Measurements from ENCODE around the gene VAPB.

Gene VAPB

DNA sequence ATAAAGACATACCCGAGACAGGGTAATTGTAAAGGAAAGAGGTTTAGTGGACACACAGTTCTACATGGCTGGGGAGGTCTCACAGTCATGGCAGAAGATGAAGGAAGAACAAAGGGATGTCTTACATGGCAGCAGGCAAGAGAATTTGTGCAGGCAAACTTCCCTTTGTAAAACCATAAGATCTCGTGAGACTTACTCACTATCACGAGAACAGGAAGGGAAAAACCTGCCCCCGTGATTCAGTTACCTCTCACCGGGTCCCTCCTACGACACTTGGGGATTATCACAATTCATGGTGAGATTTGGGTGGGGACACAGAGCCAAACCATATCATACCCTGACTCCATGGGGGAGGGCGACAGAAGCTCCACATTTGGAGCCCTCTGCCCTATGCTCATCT is 7.4 kb upstream of the VAPB start:
- DNase-seq, result no peak

DNA sequence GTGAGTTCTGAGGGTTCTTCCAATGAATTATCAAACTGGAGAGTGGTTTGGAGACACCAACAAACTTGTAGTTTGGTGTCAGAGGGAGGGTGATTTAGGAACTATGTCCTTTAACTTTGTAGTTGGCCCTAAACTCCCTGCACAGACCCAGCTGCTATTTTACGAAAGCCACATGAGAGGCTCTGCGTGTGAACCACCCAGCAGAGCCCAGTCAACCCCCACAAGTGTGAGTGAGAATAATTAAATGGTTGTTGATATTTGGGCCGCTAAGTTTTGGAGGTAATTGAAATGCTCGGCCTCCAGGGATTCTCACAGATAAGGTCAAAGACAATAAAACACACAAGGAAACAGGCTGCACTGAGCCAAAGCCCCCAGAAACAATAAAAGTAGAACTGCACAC is 6.9 kb upstream of the VAPB start:
- DNase-seq, result no peak

DNA sequence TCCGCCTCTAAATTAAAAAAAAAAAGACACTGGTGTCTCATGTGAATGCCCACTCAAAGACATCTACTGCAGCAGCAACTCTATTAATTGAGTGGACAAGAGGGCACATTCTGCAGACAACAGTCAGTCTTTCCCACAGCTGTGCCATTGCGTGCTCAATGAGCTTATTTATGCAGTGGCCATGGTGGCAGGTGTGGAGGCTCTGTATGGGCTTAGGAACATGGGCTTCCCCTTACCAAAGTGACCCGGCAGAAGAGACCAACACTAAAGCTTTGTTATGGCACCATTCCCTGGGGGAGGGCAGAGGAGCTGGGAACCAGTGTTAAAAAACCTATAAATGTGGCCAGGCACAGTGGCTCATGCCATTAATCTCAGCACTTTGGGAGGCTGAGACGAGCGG is 4.2 kb upstream of the VAPB start:
- no peak for DNase-seq

DNA sequence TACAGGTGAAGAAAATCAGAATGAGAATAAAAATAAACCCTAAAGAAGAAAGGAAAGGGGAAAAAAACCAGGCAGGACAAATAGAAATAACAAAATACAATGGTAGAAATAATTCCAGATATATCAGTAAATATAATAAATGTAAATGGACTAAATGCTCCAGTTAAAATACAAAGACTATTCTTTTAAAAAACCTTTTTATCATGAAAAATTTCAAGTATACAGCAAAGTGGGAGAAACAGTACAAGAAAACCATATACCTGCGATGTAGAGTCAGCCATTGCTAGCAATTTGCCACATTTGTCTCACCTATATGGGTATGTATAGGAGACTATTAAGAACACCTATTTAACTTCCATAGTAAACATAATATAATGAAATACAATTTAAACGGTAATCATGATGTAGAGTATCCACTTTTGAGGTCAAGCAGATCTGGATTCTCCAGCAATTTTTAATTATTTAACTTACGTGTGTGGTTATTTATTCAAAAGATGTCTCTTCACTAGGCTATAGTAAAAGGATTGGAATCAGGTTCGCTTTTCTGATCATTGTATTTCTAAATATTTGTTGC is 914 bp upstream of the VAPB start:
- no peak for DNase-seq

DNA sequence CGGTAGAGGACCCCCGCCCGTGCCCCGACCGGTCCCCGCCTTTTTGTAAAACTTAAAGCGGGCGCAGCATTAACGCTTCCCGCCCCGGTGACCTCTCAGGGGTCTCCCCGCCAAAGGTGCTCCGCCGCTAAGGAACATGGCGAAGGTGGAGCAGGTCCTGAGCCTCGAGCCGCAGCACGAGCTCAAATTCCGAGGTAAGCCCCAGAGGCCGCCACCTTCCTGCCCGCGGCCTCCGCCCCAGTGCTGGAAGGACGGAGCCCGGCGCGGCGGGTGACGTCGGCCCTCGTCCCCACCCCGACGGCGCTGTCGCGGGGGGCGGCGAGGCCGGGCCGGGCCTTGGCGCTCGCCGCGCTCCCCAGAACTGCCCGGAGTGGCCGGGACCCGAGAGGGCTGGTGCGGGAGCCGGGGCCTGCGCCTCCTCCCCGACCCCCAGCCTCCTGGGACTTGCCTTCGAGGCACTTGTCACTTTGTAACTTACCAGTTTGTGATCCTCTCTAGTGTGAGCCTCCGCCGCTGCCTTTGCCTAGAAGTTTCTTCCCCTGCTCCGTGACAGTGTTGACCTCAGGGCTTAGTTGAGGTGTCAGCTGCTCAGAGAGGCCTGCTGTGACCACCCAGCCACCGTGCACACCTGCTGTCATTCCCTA is 417 bp downstream of the VAPB start:
- DNase-seq, result peak; percentile 58

DNA sequence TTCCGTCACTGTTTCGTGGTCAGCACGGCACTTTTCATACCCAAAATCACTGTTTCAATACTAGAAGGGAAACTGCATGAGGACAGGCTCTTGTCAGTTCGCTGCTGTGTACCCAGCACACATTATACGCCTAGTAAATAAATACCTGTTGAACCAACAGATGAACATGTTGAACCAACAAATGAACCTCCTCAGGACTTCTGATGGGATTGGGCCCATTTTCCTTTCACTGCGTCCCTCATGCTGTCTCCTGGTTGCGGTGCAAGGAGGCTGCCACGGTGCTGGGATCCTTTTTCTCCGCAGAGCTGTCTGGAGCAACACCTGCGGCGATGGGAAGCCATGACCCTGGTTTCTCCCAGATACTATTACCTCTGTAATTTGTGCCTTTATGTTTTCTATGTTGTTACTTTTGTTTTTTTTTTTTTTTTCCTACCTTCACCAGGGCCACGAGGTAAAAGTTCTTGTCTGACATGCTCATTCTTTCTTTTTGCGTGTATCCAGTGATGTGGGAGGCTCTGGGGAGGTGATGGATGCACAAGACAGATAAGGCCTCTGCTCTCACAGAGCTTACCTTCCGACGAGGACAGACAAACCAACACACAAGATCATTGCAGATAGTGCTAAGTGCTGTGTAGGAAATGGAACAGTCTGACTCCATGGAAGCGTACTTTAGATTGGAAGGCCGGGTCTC is 1.1 kb downstream of the VAPB start:
- DNase-seq, result no peak

DNA sequence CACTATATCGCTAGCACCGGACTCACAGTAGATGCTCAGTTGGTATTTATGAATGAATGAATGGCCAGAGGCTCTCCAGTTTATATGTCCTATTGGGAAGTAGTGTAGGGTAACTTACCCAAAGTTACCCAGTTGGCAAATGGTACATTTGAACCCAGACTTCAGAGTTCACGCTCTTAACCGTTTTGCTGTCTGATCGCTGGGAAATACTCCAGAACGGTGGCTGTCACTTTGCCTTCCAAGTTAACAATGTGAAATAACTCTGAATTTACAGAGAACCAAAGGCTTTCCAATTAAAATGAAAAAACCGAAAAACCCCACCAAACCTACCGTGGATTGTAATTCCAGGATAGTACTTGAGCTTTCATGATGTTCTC is 1.6 kb downstream of the VAPB start:
- DNase-seq, result no peak

DNA sequence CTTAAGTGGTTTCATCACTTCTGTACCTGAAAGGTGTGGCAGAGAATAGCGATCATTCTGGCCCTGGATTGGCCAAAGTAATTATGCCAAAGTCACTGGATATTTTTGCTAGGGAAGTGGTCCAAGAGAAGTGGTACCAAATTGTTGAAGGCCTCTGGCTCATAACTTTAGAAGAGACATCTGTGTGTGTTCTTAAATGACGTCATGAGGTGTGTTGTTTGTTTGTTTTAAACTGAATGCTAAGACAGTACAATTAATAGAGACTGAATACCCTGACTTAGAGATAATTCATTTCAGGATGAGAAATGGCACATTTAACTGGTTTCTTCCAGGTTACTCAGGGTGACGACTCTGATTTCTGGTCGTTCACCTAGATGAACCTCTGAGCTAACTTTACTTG is 3.3 kb downstream of the VAPB start:
- no peak for DNase-seq

DNA sequence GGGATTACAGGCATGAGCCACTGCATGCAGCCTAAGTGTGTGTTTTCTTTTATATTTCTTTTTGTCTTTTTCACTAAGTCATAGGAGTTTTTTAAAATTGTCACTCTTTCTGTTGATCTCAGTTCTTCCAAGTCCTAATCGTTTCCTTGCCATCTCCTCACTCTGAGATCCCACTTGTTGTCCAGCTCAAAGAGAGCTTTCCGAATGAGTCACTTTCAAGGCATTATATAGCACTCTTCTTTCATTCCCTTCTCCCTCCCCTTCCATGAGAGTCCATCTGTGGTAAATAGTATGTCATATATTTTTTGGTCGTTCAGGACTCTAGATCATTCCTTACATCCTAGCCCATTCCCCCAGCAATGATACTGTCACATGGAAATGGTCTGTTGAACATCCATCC is 4.3 kb downstream of the VAPB start:
- DNase-seq, result no peak

DNA sequence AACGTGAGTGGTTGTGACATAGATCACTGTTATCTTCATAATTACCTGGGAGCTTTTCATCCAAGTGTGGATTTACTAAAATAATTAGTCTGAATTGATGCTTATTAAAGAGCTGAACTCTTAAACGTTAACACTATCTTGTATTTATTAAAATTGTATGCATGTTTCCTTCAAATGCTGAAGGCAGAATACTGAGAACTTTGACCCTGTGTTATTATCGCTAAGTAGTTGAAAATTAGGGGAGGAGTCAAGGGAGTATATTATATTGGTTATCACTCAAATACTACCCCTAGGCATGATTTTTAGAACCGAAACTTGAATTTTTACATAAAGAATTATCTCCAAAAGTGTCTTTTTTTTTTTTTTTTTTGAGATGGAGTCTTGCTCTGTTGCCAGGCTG is 5.8 kb downstream of the VAPB start:
- no peak for DNase-seq

DNA sequence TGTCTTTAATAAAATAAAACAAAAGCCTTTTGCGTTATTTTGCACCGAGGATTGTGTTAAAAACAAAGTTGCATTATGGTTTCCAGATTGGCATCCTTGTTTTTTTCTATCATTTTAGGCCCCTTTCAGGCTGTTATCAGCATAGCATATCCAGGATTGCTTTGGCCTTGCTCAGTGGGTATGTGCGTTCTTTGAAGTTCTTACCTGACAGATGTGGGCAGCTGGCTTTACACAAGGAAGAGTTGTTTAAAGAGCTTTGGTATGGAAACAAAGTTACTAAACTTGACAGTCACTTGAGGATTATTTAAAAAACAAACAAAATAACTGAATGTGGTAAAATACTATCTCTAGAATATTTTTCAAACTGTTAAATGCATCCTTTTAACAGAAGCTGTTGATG is 6.6 kb downstream of the VAPB start:
- DNase-seq, result no peak

DNA sequence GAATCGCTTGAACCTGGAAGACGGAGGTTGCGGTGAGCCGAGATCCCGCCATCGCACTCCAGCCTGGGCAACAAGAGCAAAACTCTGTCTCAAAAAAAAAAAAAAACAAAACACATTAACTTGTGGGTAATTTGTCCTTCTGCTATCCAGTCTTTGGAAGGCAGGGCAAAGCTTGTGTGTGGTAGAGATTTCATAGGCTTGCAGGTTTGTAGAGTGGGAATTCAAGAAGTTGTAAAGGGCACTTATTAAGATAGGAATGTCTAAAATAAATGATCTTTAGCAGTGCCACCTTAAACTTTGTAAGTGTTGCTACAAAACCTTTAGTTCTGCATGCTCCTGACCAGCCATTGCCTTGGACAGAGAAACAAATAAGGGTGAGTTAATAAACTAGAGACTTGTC is 8.4 kb downstream of the VAPB start:
- DNase-seq, result no peak

DNA sequence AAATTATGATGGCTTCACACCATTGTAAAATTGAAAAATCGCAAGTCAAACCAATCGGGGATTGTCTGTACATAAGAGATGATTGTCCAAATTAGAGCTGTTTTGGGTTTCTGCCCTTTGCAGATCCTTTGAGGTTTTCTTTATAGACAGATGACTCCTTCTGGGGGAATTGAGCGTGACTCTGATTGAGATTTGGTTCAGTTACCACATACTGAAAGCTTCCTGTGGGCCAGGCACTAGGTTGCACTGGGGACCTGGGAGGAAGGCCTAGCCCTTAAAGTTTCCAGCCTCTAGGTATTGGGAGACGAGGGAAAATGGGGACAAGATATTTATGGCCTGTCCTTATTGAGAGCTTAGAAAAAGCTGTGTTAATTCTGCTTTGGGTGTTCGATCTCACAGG is 9.2 kb downstream of the VAPB start:
- no peak for DNase-seq

DNA sequence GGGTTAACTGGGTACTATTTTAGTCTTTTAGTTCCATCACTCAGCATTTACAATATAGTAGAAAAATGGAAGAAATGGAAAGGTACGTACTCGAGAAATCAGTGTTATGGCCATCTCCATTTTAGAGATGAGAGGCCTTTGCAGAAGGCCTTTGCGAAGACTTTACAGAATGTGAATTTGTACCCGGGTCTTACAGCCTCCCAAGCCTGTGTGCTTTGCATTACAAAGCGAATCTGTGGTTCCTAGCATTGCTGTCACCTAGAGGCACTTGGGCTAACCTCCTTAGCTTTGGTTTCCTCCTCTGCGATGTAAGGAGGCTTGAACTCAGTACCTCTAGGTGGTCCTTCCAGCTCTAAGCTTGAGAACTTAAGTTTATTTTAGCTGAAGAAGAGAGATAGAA is 10.9 kb downstream of the VAPB start:
- DNase-seq, result no peak

DNA sequence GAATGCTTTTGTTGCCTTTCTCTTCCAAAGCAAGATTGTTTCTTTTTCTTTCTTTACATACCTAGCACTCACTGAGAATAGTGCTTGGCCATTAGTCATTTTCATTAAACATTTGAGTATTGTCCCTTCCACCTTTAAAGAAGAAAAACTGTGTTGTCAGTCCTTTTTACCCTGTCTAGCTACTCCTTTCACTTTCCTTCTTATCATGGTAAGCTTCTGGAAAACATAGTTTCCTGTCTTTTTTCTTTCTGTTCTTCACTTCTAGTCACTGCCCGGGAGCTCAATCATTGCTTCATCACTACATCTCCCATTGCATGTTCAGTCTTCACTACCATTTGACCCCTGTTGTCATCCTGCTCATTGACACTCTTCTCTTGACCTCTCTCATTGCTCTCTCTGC is 12.1 kb downstream of the VAPB start:
- DNase-seq, result no peak

DNA sequence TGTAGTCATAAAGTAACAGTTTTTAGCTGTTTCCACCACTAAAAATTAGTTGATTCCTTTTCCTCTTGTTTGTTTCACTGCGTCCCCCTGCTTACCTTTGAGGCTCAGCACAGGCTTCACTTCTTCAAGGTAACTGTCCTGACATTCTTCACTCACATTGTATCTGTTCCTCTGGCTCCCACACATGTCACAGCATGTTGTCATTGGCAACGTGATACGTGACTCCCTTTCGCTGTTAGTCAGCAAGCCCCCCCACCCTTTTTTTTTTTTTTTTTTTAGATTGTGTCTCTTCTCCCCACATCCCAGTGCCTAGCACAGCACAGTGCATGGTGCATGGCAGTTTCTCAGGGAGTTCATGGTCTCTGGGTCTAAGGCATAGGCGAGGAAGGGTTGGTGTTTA is 13.3 kb downstream of the VAPB start:
- DNase-seq, result no peak

DNA sequence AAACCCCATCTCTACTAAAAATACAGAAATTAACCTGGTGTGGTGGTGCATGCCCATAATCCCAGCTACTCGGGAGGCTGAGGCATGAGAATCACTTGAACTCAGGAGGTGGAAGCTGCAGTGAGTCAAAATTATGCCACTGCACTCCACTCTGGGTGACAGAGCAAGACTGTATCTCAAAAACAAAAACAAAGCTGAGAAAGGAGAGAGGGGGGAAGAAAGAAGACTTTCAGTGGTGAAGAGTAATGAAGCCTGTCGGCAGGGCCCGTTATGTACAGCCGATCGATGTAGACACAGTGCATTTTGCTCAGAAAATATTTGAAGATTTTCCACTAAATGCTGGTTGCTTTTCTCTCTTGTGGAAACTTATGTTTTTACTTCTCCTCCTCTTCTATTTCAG is 13.8 kb downstream of the VAPB start:
- DNase-seq, result no peak

DNA sequence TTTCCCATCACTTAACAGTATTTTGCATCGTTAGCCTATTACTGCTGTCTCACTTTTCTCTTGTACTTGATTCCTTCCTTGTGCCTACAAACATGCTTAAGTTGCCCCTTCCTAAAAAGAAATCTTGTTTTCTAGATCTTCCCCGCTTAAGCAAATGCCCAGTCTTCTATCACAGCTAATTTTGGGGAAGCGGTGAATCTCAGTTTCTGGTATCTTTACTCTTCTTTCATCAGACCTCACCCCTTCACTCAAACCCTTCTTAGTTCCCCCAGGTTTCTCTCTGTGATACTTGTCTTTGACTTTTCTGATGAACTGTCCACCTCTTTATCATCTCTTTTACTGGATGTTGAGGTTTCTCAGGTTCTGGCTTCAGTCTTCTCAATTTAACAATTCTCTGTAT is 14.2 kb downstream of the VAPB start:
- no peak for DNase-seq

DNA sequence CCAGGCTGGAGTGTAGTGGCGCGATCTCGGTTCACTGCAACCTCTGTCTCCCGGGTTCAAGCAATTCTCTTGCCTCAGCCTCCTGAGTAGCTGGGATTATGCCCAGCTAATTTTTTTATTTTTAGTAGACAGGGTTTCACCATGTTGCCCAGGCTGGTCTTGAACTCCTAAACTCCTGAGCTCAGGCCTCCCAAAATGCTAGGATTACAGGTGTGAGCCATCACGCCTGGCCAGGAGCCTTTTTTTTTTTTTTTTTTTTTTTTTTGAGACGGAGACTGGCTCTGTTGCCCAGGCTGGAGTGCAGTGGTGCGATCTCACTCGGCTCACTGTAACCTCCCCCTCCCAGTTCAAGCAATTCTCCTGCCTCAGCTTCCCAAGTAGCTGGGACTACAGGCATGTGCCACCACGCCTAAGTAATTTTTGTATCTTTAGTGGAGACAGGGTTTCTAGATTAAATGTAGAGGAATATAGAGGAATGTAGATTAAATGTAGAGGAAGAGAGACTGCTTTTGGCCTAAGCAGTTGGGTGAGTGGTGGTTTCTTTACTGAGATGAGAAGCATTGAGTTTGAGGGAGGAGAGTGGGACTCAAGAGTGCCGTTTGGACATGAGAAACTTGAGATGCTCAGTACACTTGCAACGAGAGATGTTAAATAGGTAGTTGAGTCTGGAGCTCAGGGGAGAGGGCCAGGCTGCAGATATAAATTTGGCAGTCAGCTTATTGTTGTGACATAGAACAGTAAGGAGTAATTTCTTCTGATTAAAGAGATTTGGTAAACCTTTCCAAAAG is 16.7 kb downstream of the VAPB start:
- no peak for DNase-seq

DNA sequence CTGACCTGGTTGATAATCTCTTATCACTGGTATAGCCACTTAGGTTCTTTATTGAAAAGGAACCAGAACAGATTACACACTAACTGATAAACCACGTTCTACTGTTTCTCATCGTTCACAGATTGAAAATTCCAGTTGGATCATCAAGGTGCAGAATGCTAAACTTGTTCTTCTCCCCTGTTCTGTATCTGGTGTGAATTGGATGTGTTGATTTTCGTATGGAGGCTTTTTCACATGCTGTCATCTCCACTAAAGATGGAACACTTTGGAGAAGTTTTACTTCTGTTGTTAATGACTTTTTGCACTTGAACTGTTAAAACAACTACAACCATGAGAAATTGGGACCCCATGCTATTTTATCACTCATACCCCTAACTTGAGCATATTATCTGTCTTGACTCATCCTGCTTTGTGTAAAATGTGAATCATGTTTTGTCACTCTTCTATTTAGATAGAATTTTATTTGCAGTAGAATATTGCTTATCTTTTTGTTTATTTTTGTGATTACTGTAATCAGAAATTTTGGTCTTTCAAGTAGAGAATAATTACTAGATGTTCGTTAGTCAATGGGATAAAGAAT is 17.5 kb downstream of the VAPB start:
- DNase-seq, result no peak

DNA sequence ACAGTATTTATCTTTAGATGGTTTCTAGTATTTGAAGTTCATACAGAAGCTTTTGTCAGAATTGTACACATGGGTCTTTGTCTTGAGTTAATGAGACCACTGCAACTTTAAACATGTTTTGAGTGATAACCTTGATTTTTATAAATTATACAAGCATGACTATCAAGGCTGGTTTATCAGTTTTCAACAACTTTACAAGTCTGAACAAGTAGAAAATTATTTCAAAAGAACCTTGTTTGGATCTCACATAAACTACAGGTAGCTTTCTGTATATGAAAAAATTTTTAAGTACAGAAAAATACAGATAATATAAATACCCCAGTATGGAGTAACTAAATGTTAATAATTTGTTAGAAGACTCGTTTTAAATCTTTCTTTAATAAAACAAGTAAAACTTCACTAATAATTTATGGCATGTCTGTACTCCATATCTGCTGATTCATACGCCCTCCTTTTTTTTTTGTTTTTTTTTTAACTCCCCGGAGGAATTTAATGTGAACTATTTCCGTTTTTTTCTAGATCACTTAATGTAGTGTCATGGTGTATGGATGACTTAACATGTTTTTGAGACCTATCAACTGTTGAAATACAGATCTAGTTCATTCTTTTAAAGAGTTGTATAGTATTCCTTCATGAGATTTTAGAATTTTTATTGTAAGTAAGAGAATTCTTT is 18.3 kb downstream of the VAPB start:
- no peak for DNase-seq

DNA sequence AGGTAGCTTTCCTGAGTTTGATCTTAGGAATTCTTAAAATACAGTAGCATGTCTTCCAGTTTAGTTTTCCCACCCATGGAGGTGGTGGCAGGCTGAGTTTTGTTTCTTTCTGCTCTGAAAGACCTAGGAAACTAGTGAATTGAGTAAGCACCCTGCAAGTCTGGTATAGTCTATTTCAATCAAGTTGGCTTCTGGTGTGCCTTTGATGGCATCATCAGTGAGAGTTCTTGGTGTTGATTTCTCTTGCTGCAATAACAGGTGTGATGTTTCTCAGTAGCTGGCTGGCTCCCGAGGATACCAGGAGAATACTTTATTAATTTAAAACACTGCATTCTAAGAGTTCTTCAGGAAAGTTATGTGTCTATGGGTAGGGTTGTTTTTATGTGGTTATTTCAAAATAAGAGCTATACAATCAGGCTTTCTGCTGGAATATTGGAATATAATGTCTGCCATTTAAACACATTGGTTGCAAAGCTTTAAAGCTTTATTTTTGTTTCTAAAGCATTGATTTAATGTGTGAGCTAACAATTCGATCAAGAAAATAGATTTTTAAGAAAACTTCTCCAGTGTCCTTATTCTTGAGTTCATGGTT is 19.0 kb downstream of the VAPB start:
- DNase-seq, result peak; percentile 28

All from CD4-positive, alpha-beta T cell treated with Interleukin-17A for 1 hour (primary cell).